Prostate gland (tissue), 2 donors: ENCODE results near the gene PDLIM3.

Experiments
- CTCF ChIP-seq, 4 experiments: fragments of 200-600 bp in 2 of 4; fragments of 450-650 bp in 2 of 4; sonication (generic) in 2 of 4; IDR thresholded peaks; 1 replicate in 3 of 4; 2 replicates in 1 of 4; pipeline ENCODE4 v1.5.1; 2016 to 2019; ENCODE audit warnings: antibody characterized with exemption in 4 of 4, mild to moderate bottlenecking in 2 of 4, moderate library complexity in 2 of 4
- POLR2A ChIP-seq: fragments of 450-650 bp; IDR thresholded peaks from one replicate; pipeline ENCODE4 v1.6.1; 2016; ENCODE audit warnings: antibody characterized with exemption, mild to moderate bottlenecking

DNA sequence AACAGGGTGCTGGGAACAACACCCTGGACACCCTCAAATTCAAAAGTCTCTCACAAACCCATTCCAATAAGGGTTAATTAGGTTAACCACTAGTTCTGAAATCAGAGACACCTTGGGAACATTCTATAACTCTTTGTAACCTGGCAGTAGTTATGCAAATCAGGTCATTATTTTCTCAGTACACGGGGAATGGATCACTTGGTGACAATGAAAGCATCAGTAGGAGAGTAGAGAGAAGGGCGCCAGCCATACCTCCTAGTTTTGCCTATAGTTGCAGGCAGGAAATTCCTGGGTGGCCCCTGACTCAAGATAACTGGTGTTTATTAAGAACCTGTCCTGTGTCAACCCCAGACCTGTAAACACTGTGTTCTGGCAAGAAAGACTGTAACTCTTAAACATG, 66.3 kb downstream of the PDLIM3 start:
- TF ChIP-seq POLR2A (no peak), CTCF (IDR thresholded peaks at IDR 0.05) (no peak)
